Measurements from ENCODE around the gene PILRA. TPM values are rescaled to one million over a fixed set of nuclear protein-coding genes. Genes with fewer than 3 reads are reported as not detected.
"Not testable (repeated sequence)": the region's sequence is repeated elsewhere in the genome, so short reads cannot be mapped to it uniquely, and the experiment has no call there.

PILRA gene
- total RNA-seq, 1 donor from 2014 or later = 0.68 TPM

DNA sequence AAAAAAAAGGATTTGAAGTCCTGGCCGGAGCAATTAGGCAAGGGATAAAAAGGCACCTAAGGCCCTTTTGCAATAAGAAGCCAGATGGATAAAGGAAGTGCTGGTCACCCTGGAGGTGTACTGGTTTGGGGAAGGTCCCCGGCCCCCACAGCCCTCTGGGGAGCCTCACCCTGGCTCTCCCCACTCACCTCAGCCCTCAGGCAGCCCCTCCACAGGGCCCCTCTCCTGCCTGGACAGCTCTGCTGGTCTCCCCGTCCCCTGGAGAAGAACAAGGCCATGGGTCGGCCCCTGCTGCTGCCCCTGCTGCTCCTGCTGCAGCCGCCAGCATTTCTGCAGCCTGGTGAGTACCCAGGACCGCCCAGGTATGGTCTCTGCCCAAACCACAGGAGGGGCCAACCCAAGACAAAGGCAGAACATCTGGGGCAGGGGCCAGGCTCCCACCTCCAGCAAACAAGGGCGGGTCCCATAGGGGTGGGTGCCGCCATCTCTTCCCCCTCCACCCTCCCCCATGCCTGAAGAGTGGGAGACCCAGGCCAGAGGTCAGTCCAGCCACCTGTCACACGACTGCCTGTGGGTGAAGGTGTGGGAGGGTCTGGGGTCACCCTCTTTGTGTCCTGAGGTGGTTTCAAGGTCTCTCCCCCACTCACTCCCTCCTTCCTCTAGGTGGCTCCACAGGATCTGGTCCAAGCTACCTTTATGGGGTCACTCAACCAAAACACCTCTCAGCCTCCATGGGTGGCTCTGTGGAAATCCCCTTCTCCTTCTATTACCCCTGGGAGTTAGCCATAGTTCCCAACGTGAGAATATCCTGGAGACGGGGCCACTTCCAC, 15.0 kb upstream of the PILRA start, which contains the start of gene PILRB:
Gene PILRB, plus strand, starts transcription at position 91 of the 830 bp plus-strand sequence. Its CDS starts 186 bp downstream, at position 277.
- DNase-seq = no peak

DNA sequence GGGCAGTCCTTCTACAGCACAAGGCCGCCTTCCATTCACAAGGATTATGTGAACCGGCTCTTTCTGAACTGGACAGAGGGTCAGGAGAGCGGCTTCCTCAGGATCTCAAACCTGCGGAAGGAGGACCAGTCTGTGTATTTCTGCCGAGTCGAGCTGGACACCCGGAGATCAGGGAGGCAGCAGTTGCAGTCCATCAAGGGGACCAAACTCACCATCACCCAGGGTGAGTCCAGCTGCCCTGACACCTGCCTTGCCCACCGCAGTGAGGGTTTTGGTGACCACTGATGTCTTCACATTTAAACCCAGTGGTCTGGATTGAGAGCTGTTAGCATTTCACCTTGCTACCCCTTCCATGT, 14.5 kb upstream of the PILRA start:
- DNase-seq = no peak

DNA sequence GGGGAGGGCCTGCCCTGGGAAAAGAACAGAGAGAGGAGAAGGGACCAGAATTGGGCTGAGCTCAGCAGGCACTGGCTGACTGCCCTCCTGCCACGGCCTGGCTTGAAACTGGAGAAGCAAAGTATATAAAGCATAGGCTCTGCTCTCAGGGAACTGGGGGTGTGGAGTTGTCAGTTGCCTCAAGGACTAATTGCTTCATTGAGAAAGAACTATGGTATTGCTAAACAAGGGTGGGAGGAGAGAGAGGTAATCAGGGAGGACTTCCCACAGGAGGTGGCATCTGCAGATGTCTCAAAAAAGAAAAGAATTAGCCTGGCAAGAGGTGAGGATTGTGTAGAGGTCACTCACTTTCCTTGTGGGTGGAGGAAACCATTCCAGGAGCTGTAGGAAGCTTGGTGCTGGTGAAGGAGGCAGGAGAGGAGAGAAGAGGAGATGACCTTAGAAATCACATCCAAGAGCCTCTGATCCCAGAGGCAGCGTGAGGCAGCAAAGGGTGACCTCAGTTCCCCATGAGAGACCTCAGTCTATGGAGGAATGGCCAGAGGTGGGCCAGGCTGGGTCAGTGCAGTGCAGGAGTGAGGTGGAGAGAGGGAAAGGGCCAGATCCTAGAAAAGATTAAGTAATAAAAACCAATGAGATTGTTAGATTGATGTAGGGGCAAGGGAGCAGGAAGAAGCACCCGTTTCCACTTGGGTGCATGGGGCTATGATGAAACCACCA, 13.0 kb upstream of the PILRA start:
- no peak for DNase-seq

DNA sequence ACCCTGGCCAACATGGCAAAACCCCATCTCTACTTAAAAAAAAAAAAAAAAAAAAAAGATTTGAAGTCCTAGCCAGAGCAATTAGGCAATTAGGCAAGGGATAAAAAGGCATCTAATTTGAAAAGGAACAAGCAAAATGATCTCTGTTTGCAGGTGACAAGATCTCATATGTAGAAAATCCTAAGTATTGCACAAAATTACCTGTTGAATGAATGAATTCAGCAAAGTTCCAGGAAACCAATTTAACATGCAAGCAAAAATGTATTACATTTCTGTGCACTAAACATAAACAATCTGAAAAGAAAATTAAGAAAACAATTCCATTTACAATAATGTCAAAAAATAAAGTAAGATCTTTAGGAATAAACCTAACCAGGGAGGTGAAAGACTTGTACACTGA, 10.2 kb upstream of the PILRA start:
- no peak for DNase-seq

DNA sequence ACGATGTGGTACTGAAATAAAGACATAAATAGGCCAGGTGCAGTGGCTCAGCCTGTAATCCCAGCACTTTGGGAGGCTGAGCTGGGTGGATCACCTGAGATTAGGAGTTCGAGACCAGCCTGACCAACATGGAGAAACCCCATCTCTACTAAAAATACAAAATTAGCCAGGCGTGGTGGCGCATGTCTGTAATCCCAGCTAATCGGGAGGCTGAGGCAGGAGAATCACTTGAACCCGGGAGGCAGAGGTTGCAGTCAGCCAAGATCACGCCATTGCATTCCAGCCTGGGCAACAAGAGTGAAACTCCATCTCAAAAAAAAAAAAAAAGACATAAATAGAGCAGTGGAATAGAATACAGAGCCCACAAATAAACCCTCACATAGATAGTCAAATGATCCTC, 9.5 kb upstream of the PILRA start:
- not testable (repeated sequence) for DNase-seq

DNA sequence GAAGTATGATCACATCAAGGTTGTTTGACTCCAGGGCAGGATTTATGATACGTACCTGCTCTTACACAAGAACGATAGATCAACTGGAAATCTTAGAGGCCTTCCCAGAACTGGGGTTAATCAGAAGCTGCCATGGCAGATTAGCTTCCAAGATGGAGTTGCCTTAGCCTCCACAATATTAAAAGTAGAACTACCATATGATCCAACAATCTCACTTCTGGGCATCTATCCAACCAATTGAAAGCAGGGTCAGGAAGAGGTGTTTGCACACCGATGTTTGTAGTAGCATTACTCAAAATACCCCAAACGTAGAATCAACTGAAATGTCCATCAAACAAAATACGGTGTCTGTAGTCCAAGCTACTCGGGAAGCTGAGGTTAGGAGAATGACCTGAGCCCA, 8.8 kb upstream of the PILRA start:
- no peak for DNase-seq

DNA sequence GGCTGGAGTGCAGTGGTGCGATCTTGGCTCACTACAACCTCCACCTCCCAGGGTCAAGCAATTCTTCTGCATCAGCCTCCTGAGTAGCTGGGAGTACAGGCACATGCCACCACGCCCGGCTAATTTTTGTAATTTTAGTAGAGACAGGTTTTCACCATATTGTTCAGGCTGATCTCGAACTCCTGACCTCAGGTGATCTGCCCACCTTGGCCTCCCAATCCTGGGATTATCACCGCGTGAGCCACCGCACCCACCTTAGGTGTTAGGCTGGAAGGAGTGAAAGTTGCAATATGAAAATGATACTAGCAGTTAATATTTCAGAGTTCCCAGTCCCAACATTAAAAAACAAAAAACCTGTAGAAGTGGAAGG, 7.3 kb upstream of the PILRA start:
- DNase-seq = not testable (repeated sequence)

DNA sequence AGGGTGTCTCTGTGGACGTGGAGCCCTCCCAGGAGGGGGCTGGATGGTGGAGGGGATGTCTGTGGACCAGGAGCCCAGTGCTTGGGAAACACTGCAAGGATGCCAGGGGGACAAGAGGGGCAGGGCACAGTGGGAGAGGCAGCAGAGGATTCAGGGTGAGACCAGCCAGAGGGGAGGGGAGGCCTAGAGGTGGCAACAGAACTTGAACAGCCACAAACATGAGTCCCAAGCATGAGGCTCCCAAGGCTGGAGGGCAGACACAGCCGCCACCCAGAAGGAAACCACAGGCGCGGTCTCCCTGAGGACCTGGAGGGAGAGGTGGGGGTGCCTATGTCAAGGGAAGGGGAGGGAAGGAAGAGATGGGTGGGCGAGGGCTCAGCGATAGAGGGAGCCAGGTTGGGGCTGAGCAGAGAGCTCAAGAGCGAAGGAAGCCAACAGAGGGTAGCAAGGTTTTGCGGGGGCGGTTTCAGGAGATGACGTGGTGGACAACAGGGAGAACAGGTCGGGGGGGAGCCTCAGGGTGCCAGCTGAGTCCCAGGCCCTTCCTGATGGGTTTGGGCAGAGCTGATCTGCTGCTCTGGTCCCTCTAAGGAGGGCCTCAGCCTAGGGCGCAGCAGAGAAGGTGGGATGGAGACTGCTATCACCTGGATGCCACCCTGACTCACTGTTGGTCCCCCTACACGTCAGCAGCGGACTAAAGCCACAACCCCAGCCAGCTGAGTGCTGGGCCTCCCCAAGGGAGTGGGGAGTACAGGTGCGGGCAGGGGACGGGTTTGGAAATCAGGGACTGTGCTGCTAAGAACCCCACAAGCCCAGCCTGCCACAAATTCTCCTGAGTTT, 6.7 kb upstream of the PILRA start:
- DNase-seq = no peak

DNA sequence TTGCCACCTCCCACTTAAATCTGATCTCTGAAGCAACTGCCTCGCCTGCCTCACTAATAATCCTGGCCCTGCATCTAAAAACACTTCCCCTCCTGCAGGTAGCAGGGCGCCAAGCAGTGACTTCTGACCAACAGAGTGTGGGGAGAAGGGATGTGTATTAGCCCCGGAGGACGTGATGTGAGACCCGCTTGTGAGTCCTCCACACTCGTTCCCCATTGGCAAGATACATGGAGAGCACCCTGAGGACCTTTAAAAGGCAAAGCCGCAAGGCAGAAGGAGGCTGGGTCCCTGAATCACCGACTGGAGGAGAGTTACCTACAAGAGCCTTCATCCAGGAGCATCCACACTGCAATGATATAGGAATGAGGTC, 6.1 kb upstream of the PILRA start:
- no peak for DNase-seq

DNA sequence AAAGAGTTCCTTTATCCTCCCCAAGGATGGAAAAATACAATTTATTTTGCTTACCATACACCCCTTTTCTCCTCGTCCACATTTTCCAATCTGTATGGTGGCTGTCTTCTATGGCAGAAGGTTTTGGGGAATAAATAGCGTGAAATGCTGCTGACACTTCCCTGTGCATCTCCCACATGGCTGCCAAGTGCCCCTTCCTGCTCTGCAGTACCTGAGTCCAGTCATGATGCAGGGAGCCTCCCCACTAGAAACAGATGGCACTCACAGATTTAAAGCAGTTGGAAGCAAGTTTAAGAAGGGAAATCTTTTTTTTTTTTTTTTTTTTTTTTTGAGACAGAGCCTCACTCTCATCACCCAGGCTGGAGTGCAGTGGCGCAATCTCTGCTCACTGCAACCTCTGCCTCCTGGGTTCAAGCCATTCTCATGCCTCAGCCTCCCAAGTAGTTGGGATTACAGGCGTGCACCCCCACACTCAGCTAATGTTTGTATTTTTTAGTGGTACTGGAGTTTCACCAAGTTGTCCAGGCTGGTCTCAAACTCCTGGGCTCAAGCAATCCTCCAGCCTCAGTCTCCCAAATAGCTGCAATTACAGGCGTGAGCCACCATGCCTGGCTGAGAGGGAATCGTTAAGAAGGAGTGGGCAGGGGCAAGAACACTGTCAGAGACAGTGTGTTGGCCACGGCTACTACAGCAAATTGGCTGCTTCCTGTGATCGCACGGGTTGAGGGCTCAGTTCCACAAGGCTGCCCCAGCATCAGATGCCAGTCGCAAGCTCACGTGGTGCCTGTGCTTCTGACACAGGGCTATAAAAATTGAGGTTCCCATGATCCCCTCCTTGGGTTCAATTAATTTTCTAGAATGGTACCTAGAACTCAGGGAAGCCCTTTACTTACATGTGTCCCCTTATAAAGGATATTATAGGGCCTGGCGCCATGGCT, 5.3 kb upstream of the PILRA start:
- no peak for DNase-seq

DNA sequence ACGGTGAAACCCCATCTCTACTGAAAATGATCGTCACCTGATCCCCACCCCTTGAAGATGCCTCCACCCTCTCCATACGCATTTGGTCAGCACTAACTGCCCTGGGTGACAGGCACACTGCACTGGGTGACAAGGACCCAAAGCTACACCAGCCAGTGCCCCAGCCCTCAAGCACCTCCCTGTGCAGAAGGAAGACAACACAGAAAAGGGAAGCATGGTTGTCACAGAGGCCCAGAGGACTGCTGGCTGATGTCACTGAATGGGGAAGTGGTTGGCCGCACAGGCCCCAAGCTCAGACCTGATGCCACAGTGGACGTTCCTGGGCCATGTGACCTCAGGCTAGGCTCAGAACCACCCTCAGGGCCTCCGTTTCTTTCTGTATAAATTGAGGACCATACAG, 4.2 kb upstream of the PILRA start:
- no peak for DNase-seq

DNA sequence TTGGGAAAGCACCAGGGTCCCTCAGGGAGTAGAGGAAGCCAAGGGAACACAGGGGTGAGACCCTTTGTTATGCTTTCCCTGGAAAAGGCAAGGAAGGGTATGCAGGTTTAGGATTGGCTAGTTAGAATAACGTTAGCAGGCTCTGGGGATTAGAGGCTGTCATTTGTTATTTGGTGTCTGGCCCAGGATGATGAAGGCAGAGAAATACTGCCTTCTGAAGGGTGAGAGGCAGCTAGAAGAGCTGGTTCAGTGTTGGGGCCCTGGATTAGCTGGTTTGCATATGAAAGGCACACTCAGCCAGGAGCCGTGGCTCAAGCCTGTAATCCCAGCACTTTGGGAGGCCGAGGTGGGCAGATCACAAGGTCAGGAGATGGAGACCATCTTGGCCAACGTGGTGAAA, 3.0 kb upstream of the PILRA start:
- no peak for DNase-seq

DNA sequence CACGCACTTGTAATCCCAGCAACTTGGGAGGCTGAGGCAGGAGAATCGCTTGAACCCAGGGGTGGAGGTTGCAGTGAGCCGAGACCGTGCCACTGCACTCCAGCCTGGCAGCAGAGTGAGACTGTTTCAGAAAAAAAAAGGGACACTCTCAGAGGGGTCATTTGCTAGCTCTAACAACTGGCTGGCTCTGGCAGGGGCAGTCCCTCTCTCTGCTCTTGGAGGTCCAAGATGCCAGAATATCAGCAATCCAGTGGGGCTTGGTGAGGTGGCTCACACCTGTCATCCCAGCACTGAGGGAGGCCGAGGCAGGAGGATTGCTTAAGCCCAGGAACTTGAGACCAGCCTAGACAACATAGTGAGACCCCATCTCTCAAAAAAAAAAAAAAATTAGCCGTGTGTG, 2.5 kb upstream of the PILRA start:
- no peak for DNase-seq

DNA sequence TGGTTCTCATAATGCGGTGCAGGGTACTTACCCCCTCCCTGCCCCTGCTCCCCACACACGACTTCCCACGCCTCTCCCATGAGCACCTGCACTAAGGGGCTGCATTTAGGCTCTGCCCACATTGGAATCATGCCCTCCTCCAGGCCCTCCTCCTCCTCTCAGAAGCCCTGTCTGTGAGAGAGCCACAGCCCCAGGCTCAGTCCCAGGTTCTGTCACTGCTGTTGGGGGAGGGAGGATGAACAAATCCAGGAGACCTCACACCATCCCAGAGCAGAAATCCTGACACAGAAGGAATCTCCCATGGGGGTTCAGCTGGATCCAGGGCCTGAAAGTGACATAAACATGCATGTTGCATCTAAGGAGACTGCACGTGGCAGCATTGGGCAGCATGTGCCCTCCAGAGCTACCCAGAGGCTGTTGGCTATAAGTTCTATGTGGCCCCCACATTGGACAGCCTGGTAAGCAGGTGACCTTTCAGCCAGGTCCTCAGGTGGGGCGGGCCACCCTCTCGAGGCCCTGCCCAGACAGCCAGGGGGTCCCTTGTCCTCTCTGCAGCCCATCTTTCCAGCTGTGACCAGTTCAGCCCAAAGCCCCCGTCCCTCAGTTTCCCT, 1.6 kb upstream of the PILRA start:
- no peak for DNase-seq

DNA sequence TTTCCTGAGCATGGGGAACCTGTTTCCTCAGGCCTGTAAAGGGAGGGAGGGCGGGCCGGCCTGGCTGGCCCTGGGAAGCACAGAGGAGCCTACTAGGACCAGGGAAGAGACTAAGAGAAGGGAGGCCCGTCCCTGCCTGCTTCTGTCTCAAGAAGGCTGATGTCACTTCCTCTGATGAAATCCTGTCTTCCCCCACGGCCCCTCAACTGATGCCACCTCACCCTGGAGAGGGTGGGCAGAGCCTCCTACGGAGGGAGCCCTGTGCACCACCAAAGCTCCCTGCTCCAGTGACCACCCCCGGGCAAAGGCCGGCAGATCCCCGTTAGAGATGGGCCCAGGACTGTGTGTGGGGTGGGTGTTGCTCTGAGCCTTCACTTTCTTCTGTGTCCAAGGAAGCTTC, 1.0 kb upstream of the PILRA start:
- peak; percentile 40 for DNase-seq

DNA sequence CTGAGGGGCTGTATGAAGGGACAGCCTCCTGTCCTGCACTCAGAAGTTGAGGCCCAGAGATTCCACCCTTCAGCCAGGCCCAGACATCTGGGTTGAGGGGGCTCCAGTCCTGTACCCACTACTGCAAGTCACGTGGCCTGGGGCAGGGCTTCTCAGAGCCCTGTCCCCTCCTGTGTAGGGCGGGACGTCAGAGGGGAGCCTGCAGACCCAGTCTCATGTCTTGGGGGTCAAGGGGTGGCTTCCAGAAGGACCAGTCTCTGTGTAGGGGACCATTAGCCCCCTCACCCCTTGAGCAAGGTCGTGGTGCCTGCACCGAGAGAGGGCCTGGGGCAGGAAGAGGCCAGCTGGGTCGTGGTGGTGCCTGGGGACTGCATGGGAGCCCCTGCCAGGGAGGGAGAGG, 593 bp upstream of the PILRA start:
- DNase-seq = no peak

DNA sequence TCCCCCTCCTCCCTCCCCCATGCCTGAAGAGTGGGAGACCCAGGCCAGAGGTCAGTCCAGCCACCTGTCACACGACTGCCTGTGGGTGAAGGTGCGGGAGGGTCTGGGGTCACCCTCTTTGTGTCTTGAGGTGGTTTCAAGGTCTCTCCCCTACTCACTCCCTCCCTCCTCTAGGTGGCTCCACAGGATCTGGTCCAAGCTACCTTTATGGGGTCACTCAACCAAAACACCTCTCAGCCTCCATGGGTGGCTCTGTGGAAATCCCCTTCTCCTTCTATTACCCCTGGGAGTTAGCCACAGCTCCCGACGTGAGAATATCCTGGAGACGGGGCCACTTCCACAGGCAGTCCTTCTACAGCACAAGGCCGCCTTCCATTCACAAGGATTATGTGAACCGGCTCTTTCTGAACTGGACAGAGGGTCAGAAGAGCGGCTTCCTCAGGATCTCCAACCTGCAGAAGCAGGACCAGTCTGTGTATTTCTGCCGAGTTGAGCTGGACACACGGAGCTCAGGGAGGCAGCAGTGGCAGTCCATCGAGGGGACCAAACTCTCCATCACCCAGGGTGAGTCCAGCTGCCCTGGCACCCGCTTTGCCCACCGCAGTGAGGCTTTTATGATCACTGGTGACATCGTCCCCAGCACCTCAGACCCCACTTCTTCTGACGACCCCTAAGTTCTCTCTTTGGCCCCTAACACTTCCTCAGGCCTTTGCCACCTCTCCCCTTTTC, 747 bp downstream of the PILRA start:
- DNase-seq = not testable (repeated sequence)

DNA sequence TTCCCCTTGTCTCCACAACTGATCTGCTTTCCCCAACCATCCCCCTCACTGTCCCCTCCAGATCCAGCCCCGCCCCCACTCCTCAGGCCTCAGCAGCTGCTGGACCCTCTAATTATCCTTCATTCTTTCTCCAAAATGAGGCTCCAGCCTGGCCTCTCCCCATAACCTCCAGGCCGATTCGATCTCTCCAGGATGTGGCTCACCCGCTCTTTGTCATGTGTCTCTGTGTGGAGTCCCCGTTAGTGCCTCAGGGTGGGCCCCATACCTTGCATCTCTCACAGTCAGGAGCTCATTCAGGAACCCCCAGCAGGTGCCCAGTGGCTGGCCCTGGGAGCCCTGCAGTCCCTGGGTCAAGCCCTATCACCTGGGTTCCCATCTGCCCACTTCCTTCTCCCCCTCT, 1.3 kb downstream of the PILRA start:
- DNase-seq = no peak

DNA sequence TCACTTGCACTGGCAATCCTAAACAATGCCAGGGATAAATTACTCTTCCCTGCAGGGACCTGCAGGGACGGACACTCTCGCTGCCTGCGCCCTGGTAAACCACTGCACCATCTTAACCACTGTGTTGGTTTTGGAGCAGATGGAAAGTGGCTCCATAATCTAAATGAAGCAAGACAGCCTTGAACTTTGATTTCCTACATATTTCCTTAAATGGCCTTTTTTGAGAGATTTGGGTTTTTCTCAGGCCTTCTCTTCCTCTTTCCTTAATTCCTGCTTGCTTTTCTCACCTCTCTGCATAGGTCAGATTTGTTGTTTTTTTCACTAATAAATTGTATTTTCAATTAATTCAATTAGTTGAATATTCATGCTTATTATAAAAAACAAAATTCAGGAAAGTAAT, 2.8 kb downstream of the PILRA start:
- no peak for DNase-seq

DNA sequence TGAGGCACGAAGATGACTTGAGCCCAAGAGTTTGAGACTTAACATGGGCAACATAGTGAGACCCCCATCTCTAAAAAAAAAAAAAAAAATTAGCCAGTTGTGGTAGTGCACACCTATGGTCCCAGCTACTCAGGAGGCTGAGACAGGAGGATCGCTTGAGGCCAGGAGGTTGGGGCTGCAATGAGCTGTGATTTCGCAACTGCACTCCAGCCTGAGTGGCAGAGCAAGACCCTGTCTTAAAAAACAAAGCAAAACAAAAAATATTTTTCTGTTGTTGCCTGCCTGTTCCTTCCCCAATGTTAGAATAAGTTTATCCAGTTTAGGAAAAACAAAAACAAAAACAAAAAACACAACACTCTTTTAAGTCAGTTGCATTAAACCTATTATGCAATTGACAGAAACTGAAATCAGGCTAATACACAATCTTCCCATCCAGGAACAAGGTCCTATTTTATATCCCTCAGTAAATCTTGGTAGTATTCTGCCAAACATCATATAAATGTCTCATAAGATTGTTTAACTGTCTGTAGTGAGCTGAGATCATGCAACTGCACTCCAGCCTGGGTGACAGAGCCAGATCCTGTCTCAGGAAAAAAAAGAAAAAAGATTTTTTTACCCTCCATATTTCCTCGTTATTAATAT, 4.9 kb downstream of the PILRA start:
- no peak for DNase-seq

DNA sequence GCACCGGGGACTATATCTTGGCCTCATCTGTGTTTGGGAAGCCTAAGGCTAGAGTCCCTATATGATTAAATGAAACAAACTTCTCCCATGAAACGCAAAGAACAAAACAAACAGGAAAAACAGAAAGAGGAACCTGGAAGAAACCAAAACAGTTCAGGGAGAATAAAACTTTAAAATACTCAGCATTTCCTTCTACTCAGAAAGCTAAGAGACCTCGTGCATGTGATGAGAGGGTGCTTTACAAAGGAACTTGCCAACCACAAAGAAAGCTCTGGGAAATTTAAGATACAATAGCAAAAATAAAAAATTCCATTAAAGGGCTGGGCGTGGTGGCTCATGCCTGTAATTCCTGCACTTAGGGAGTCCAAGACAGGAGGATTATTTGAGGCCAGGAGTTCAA, 6.9 kb downstream of the PILRA start:
- DNase-seq = no peak
